Suprapubic skin (tissue), 4 donors: ENCODE data around the gene SPACA6.

Experiments used
- EP300 ChIP-seq: sonication (generic); formaldehyde crosslinking; IDR thresholded peaks from one replicate; pipeline ENCODE4 v1.6.1; 2017; ENCODE audit warnings: antibody characterized with exemption
- POLR2A ChIP-seq, 2 donors: fragments of 450-650 bp; IDR thresholded peaks; one replicate each; pipeline ENCODE4 v1.6.1; 2017; ENCODE audit warnings: antibody characterized with exemption in 2 of 2, mild to moderate bottlenecking in 2 of 2, moderate library complexity in 2 of 2
- POLR2AphosphoS5 ChIP-seq, 3 donors: sonication (generic); formaldehyde crosslinking; IDR thresholded peaks; one replicate each; pipeline ENCODE4 v1.6.1; 2017; ENCODE audit warnings: antibody characterized with exemption in 3 of 3
- TF ChIP-seq, protein P1 (sequence below), 2 donors: fragments of 200-600 bp in 1 of 2; fragments of 450-650 bp in 1 of 2; sonication (generic) in 1 of 2; IDR thresholded peaks; one replicate each; pipeline ENCODE4 v1.5.1; 2016 to 2019; ENCODE audit warnings: antibody characterized with exemption in 2 of 2, mild to moderate bottlenecking in 1 of 2, moderate library complexity in 1 of 2

DNA sequence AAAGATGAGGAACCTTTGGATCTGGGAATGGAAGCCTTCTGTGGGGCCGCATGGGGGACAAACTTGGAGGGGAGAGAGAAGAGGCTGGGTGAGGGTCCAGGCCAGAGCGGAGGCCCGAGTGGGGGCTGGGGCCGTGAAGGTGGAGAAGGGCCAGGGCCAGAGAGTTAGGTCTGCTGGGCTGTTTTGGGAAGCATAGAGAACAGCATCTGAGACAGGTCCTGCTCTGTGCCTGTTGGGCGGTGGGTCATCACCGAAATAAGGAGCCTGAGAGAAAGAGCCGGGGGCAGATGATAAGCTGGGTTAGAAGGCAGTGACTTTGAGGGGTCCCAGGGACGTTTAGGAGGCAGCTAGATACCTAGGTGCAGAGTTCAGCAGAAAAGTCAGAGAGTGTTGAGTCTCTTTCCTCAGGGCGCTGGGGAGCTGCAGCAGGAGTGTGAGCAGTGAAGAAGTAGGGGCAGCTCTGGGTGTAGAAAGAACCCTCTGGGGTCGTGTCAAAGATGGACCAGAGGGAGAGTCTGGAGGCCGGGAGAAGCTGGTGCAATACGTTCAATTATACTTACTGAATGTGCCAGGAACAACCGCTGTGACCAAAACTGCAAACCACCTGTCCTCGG, 2.7 kb downstream of the SPACA6 start:
- TF ChIP-seq, protein P1, sequence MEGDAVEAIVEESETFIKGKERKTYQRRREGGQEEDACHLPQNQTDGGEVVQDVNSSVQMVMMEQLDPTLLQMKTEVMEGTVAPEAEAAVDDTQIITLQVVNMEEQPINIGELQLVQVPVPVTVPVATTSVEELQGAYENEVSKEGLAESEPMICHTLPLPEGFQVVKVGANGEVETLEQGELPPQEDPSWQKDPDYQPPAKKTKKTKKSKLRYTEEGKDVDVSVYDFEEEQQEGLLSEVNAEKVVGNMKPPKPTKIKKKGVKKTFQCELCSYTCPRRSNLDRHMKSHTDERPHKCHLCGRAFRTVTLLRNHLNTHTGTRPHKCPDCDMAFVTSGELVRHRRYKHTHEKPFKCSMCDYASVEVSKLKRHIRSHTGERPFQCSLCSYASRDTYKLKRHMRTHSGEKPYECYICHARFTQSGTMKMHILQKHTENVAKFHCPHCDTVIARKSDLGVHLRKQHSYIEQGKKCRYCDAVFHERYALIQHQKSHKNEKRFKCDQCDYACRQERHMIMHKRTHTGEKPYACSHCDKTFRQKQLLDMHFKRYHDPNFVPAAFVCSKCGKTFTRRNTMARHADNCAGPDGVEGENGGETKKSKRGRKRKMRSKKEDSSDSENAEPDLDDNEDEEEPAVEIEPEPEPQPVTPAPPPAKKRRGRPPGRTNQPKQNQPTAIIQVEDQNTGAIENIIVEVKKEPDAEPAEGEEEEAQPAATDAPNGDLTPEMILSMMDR (IDR thresholded peaks at IDR 0.05), result no peak
- TF ChIP-seq POLR2AphosphoS5 (IDR thresholded peaks at IDR 0.05), result no peak
- TF ChIP-seq EP300, result no peak
- TF ChIP-seq POLR2A (IDR thresholded peaks at IDR 0.05), result no peak
